ENCODE data around the gene CLIC4.

GRCh38 chr1:24769656-24770651 is 24.7 kb downstream of the CLIC4 start:
- no peak for TF ChIP-seq POLR2A (IDR thresholded peaks at IDR 0.05; ENCODE audit: low read depth, low read length)
- TF ChIP-seq TAF1 (IDR thresholded peaks at IDR 0.05; ENCODE audit: low read depth, low read length), result no peak
